ENCODE measurements around the gene ZNF148.
"Not testable (repeated sequence)": the region's sequence is repeated elsewhere in the genome, so short reads cannot be mapped to it uniquely, and the experiment has no call there.

ZNF148 gene

GRCh38 chr3:125374996-125375941 is at the start of gene ZNF148:
ZNF148 (minus strand) TSS chr3:125375325; CDS start chr3:125313640, 61,685 bp downstream.
- DNase-seq, result peak; percentile 96

GRCh38 chr3:125418306-125418705 is 43.2 kb upstream of the ZNF148 start:
- no peak for DNase-seq

DNA sequence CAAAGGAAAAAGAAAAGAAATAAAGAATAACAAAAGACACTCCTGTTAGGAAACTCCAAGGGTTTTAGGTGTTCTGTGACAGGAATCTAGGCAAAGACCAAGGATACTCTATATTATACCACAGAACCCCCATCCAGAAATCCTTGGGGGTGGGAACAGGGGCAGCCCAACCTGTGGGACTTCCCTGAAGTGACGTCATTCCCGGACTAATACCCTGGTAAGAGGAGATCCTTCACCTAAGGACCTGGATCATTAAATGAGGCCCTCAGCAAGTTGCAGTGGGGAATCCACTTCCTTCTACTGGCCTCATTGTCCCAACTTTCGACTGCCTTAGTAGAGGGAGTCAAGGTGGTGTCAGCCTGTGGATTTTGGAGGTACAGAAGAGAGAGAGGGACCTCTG is 41.1 kb upstream of the ZNF148 start:
- no peak for DNase-seq

DNA sequence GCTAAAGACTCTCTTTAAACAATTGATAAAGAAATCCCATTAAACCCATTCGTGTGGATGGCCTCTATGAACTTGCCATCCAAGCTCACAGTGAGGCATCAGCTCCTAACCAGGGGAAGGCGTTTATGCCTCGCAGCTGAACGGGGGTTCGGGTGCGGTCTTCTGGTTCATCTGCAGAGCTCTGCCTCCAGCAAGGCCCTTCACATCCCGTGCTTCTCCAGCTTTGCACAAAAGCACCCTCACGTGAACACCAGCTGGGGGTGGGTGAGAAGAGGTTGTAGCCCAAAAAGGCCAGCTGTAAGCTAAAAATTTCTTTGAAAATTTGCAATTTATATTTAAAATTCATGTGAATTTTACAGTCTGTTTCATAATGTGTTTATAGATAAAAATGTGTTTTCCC is 39.5 kb upstream of the ZNF148 start:
- no peak for DNase-seq

GRCh38 chr3:125410922-125411321 is 35.8 kb upstream of the ZNF148 start:
- no peak for DNase-seq

DNA sequence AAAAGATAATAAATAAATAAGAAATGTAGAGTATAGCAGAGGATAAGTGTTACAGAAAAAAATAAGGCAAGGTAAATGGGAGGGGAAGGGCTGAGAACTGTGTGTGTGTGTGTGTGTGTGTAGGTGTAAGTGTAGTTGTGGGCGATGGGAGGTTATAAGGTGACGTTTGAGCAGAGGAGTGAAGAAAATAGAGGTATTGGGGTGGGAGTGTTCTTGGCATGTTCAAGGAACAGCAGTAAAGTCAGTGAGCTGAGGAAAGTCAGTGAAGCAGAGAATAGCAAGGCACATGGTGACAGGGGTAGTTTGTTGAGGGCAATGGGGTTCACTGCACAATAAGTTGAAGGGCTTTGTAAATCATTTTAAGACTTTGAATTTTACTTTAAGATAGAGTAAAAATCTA is 30.9 kb upstream of the ZNF148 start:
- DNase-seq, result no peak

DNA sequence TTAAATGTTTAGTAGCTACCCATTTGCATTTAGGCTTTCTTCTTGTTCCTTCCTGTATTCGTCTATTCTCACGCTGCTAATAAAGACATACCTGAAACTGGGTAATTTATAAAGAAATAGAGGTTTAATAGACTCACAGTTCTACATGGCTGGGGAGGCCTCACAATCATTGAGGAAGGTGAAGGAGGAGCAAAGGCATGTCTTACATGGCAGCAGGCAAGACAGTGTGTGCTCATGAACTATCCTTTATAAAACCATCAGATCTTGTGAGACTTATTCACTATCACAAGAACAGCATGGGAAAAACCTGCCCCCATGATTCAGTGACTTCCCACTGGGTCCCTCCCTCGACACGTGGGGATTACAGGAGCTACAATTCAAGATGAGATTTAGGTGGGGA is 30.4 kb upstream of the ZNF148 start:
- not testable (repeated sequence) for DNase-seq

DNA sequence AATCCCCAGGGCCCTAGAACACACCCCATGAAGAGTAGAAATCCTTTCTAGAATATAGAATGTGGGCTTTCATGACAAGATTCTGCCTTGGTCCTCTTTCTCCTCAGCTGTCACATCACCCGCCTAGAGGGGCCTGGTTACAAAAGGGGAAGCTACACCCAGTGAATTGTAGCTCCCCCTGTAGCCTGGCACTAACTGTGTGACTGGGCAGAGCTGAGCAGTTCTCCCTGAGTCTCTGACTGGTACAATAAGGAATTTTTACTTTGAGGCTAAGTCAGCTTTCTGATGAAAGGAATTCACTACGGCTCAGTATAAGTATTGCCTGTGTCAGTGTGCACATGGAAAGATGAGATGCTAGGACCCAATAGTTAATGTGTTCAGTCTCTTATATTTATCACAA is 28.7 kb upstream of the ZNF148 start:
- DNase-seq, result no peak

DNA sequence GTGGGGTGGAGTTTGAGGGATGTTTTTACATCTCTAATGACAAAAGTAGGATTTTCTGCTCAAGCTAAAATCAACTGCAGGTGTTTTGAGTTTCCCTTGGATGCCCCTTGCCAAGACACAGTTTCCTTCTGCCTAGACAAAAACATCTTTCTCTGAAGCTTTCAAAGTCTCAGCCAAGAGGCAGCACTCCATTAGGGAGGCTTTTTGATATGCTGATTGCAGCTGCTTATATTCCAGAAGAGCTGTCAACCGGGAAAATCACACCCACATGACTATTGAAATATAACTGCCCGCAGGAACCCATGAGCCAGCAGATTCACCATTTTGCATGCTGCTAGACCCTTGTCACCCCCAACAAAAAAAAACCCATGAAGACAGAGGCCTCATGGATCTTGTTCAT is 27.5 kb upstream of the ZNF148 start:
- peak; percentile 14 for DNase-seq

- peak; percentile 5 for DNase-seq
Observed at GRCh38 chr3:125401402-125401801, 26.3 kb upstream of the ZNF148 start.

DNA sequence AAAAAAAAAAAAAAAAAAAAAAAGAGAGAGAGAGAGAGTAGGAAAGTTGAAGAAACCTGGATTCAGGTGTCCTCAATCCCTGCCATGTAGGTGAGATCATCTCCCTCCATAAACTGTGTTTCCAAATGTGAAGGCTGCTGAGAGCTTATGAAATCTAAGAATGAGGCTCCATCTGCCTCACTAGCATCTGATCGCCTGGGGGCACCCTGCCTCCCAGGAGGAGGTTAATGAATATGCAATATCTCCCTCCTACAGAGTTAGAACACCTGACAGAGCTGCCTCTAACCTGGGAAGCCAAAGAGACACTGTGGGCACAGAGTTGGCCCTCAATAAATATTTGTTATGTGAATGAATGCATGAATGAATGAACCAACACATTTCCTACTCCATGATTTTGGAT is 23.8 kb upstream of the ZNF148 start:
- DNase-seq, result no peak

DNA sequence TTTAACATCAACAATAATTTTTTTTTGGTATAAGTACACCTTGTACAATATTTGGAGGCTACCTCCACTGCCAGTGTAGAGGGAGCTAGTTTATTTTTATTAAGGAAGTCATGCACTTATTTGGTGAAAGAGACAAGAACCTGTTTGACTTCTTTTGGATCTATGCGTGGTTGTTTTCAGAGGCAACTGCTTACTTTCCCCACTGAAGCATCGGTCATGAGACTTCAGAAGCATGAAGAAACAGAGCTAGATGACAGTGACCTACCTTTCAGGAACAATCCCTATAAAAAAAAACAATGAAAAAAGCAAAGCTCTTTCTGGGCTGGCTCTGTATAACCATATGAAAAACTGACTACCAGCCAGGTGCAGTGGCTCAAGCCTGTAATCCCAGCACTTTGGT is 20.0 kb upstream of the ZNF148 start:
- DNase-seq, result no peak

DNA sequence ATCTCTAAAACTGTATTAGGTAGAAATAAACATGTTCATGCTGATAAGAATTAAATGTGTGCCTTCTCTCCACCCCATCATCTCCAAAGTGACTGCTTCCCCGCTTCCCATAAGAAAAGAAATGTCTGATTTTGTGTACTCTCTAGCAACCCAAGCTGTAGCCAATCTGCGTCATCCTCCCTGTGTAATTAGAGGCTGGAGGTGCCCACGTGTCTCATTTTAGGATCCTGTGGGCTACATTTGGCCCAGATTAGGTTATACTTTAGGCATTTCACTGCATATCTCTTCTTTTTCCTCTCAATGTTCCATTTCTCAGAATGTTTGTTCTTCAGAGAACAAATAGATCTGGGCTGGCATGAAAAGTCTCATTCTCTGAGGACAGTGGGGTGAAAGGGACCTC is 19.3 kb upstream of the ZNF148 start:
- DNase-seq, result no peak

GRCh38 chr3:125389282-125389681 is 14.2 kb upstream of the ZNF148 start:
- DNase-seq, result no peak

DNA sequence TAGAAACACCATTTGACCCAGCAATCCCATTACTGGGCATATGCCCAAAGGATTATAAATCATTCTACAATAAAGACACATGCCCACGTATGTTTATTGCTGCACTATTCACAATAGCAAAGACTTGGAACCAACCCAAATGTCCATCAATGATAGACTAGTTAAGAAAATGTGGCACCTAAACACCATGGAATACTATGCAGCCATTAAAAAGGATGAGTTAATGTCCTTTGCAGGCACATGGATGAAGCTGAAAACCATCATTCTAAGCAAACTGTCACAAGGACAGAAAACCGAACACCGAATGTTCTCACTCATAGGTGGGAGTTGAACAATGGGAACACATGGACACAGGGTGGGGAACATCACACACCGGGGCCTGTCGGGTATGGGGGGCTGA is 13.2 kb upstream of the ZNF148 start:
- DNase-seq, result not testable (repeated sequence)

DNA sequence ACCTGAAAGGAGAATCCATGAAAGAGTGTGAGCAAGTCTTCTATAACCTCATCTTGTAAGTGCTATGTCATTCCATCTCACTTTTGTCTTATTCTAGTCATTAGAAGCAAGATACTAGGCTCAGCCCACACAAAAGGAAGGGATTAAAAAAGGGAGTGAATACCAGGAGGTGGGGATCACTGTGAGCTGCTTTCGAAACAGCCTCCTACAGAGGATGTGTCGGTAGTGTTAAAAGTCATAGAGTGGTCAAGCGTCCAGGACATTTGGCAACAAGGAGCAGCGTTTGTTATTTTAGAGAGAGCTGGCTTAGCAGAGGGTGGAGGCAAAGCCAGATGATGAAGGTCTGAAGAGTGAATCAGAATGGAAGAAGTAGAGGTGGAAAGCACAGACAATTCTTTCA is 11.7 kb upstream of the ZNF148 start:
- DNase-seq, result no peak

- DNase-seq, result no peak
Observed at GRCh38 chr3:125383744-125384143, 8.6 kb upstream of the ZNF148 start.

GRCh38 chr3:125382298-125382697 is 7.2 kb upstream of the ZNF148 start:
- DNase-seq, result no peak

DNA sequence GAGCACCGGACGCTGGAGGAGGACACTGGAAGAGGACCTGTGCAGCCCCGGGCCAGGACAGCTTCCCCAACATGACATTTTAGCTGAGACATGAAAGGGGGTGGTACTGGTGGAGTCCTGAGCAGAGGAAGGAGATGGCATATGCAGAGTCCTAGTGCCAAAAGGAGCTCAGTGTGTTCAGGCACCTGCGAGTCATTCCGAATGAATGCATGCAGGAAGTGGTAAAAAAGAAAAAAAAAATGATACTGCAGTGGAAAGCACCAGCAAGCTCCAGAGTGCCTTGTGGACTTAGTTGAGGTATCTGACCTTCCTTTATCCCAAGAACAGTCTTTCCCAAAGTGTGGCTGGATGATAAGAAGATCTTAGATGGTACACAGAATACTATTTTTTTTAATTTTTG is 6.6 kb upstream of the ZNF148 start:
- DNase-seq, result no peak

- no peak for DNase-seq
Observed at GRCh38 chr3:125381314-125381713, 6.2 kb upstream of the ZNF148 start.

GRCh38 chr3:125379483-125379882 is 4.4 kb upstream of the ZNF148 start:
- no peak for DNase-seq

DNA sequence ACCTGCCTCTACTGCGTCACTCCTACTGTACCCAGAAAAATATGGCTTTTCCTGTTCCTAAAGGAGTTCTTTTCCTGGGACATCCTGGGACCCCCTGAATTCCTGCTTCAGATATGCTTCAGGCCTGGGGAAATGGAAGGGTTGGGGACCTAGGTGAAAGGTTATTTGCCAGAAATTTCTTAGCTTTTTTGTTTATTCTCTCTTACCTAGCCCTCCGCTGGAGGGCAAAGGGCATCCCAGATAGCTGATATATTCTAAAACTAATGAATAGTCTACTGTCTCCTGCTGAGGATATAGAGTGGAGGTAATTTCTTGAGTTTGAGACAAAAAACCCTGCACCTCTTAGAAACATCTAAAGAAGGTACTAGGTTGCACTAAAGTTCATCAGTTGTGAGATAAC is 3.6 kb upstream of the ZNF148 start:
- no peak for DNase-seq

DNA sequence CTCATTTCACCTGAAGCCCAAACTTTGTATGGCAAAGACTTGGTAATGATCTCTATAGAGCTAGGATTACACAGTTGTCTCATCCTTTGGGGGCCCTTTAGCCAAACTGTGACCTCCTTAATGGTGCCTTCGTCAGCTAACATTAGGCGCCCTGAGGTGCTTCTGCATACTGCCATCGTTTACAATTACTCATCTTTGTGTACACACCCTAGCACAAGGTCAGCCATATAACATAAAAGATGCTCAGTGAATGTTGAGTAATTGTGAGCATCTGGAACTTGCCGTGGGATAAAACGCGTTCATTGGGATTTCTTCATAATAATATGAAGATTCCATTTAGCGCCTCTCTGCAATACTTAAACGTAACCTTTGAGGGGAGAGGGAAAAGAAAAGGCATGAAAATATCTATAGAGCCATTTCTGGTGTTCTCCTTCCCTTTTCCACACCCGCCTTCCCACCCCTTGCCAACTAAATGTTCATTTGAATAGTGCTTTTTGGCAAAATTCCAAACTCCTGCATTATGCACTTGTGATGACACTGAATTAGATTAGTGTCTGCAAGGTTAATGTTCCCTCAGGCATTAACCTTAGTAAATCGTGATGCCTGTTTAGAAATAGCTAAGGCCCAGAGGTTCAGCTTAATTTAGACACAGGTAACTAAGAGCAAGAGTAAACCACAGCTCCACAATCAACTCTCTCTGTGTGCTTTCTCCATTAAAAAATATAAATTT is 990 bp upstream of the ZNF148 start:
- no peak for DNase-seq

GRCh38 chr3:125374501-125374995 is 577 bp downstream of the ZNF148 start:
- DNase-seq, result peak; percentile 81

All from eye (tissue), 1 donor.